ENCODE results near the gene EFCAB8.
"Not testable (repeated sequence)": the region's sequence is repeated elsewhere in the genome, so short reads cannot be mapped to it uniquely, and the experiment has no call there.

Gene EFCAB8

GRCh38 chr20:32974204-32975064, 115.7 kb downstream of the EFCAB8 start:
- DNase-seq = not testable (repeated sequence)

GRCh38 chr20:32975121-32975520, 116.4 kb downstream of the EFCAB8 start:
- DNase-seq = not testable (repeated sequence)

- no peak for DNase-seq
These were observed 117.3 kb downstream of the EFCAB8 start for GRCh38 chr20:32975698-32976674.

- no peak for DNase-seq
These were observed 118.0 kb downstream of the EFCAB8 start for GRCh38 chr20:32976746-32977145.

- no peak for DNase-seq
These were observed 118.7 kb downstream of the EFCAB8 start for GRCh38 chr20:32977281-32978008.

- DNase-seq = no peak
These were observed 119.2 kb downstream of the EFCAB8 start for GRCh38 chr20:32978009-32978335.

- no peak for DNase-seq
These were observed 120.7 kb downstream of the EFCAB8 start for GRCh38 chr20:32979201-32979998.

- DNase-seq = no peak
These were observed 121.6 kb downstream of the EFCAB8 start for GRCh38 chr20:32980131-32980941.

GRCh38 chr20:32980990-32981389, 122.3 kb downstream of the EFCAB8 start:
- DNase-seq = no peak

GRCh38 chr20:32982617-32983458, 124.1 kb downstream of the EFCAB8 start:
- DNase-seq = peak; percentile 22

- no peak for DNase-seq
These were observed 124.9 kb downstream of the EFCAB8 start for GRCh38 chr20:32983459-32984112.

- no peak for DNase-seq
These were observed 125.5 kb downstream of the EFCAB8 start for GRCh38 chr20:32984196-32984595.

GRCh38 chr20:32984631-32985354, 126.1 kb downstream of the EFCAB8 start:
- DNase-seq = no peak

GRCh38 chr20:32985596-32985995, 126.9 kb downstream of the EFCAB8 start:
- no peak for DNase-seq

- DNase-seq = no peak
These were observed 127.7 kb downstream of the EFCAB8 start for GRCh38 chr20:32986331-32986966.

- DNase-seq = no peak
These were observed 128.5 kb downstream of the EFCAB8 start for GRCh38 chr20:32987044-32987825.

- no peak for DNase-seq
These were observed 129.3 kb downstream of the EFCAB8 start for GRCh38 chr20:32988008-32988407.
